ENCODE results near the gene GPR50. TPM values are rescaled to one million over a fixed set of nuclear protein-coding genes. Genes with fewer than 3 reads are reported as not detected.

GPR50 gene
- total and polyA plus RNA-seq, 2 of the 8 experiments (the other 6 are each of a cell fraction or from before 2014, with no cell fraction given) = 1.6 to 1.9 TPM

- Histone ChIP-seq H3K4me3 (ENCODE audit: extremely low read depth in 1 of 4, insufficient read depth in 2 of 4, low read depth in 3 of 4, low read length in 4 of 4) (no peak overlapping the region), H2BK20ac (ENCODE audit: low read length) (no peak overlapping the region), H4K91ac (replicated peaks; ENCODE audit: insufficient read length, low read length) (no peak overlapping the region), H2BK15ac (ENCODE audit: low read length) (no peak overlapping the region), H3K4me1 (replicated peaks in 1 of 4; ENCODE audit: control insufficient read depth in 3 of 4, insufficient read depth in 4 of 4, low read length in 3 of 4) (no peaks in the 10 kb centered on the region; a peak in 1 of 7 replicates), H3K14ac (ENCODE audit: insufficient read length) (no peak overlapping the region), H3K79me1 (ENCODE audit: low read depth, low read length) (no peaks in the 10 kb centered on the region), H2BK120ac (replicated peaks; ENCODE audit: low read depth, low read length) (no peak overlapping the region), H4K5ac (ENCODE audit: insufficient read length, low read depth, low read length) (no peak overlapping the region), H3K23me2 (ENCODE audit: low read depth, low read length) (no peaks in the 10 kb centered on the region; the same call in 1 of the 2 replicates), H3K4ac (replicated peaks; ENCODE audit: insufficient read length, low read depth, low read length) (no peak overlapping the region), H3K79me2 (ENCODE audit: control insufficient read depth in 1 of 2, insufficient read depth in 2 of 2, low read length in 2 of 2) (no peaks in the 10 kb centered on the region), H2BK5ac (ENCODE audit: low read depth, low read length) (no peak overlapping the region), H4K20me1 (replicated peaks in 1 of 2; ENCODE audit: control insufficient read depth in 1 of 2, insufficient read depth in 2 of 2, low read length in 2 of 2) (no peaks in the 10 kb centered on the region), H3K18ac (ENCODE audit: extremely low read depth, low read length) (no peak overlapping the region), H3K56ac (replicated peaks; ENCODE audit: insufficient read length, low read depth, low read length) (no peak overlapping the region), H4K8ac (ENCODE audit: extremely low read depth, insufficient read depth, low read length) (no peak overlapping the region), H3K9me3 (ENCODE audit: insufficient read depth in 2 of 2, low read depth in 1 of 2, low read length in 1 of 2) (no peaks in the 10 kb centered on the region), H3K27me3 (replicated peaks in 1 of 4; ENCODE audit: control insufficient read depth in 3 of 4, extremely low read depth in 1 of 4, insufficient read depth in 3 of 4, low read length in 3 of 4) (peaks cover 0 to 9% (median 4%) of the 10 kb centered on the region in 4 experiments; a peak in 5 of 7 replicates), H2BK12ac (ENCODE audit: low read depth, low read length) (no peak overlapping the region), H3K27ac (ENCODE audit: low read depth, low read length) (no peak overlapping the region), H3K36me3 (ENCODE audit: control insufficient read depth in 2 of 4, insufficient read depth in 4 of 4, low read length in 3 of 4) (no peaks in the 10 kb centered on the region), H3K23ac (ENCODE audit: insufficient read length) (no peak overlapping the region), H3K4me2 (ENCODE audit: insufficient read depth in 1 of 2, low read depth in 2 of 2, low read length in 2 of 2) (no peak overlapping the region), H2AK5ac (ENCODE audit: low read depth, low read length) (no peak overlapping the region), H2AFZ (ENCODE audit: low read length) (no peak overlapping the region), H3K9ac (replicated peaks in 1 of 4; ENCODE audit: extremely low read depth in 1 of 4, low read depth in 3 of 4, low read length in 3 of 4) (no peak overlapping the region)
- CTCF ChIA-PET (ENCODE audit: partially characterized antibody) = interaction anchor here (1.5 kb wide), 1 partner anchor 190 kb away, joined by 5 read pairs; no protein-coding TSS in a partner anchor
- peak; percentile 74 for FAIRE-seq
- no peak for DNase-seq (ENCODE audit: low read depth in 1 of 2, low spot score in 2 of 2)
- 75% methylated on average over 1 of the region's 1 CpG; no CpG with 5 or more reads in 1 of the 2 experiments for WGBS, 2 experiments (ENCODE audit: extremely low coverage in 1 of 2, insufficient coverage in 1 of 2, insufficient read length in 1 of 2, insufficient replicate concordance in 2 of 2, low coverage in 1 of 2, low lambda C conversion rate in 2 of 2, missing lambda C conversion rate in 1 of 2)
- TF ChIP-seq MAX (IDR thresholded peaks at IDR 0.05) (no peak), JUN (IDR thresholded peaks at IDR 0.05; ENCODE audit: low read depth, low read length) (no peak), TEAD4 (IDR thresholded peaks at IDR 0.05; ENCODE audit: low read depth, low read length) (no peak), NANOG (IDR thresholded peaks at IDR 0.05; ENCODE audit: insufficient read depth, low read depth, low read length, poor library complexity, severe bottlenecking) (no peak)
- POLR2A ChIA-PET (ENCODE audit: partially characterized antibody) = no interaction called here
These were observed 6.6 kb upstream of the GPR50 start for GRCh38 chrX:151169783-151170182.
